ENCODE results near the gene SPATS2L. TPM values are rescaled to one million over a fixed set of nuclear protein-coding genes. Genes with fewer than 3 reads are reported as not detected.

SPATS2L gene
- total and polyA plus RNA-seq, 2 of the 13 experiments (the other 11 are each of a cell fraction or from before 2014, with no cell fraction given) = 154 to 212 TPM

GRCh38 chr2:200306931-200307723 lies 634 bp downstream of the SPATS2L start (continued):
- TF ChIP-seq RNF219 (CRISPR knock-in tag; IDR thresholded peaks at IDR 0.05) (no peak), ZNF296 (CRISPR knock-in tag; conservative IDR thresholded peaks at IDR 0.05) (0 out of 2 replicates have a peak, but pooled peaks have one; percentile 48), PHF5A (CRISPR knock-in tag; IDR thresholded peaks at IDR 0.05; ENCODE audit: low read depth, unreplicated experiment) (no peak), ZNF556 (CRISPR knock-in tag; IDR thresholded peaks at IDR 0.05; ENCODE audit: borderline replicate concordance) (peak; percentile 74; the same call in 1 of the 2 replicates), ZNF276 (CRISPR knock-in tag; IDR thresholded peaks at IDR 0.05; ENCODE audit: low read depth) (peak; percentile 61; the same call in 1 of the 2 replicates), ZNF329 (CRISPR knock-in tag; IDR thresholded peaks at IDR 0.05; ENCODE audit: low read depth) (peak; percentile 27; the same call in 1 of the 2 replicates), ZNF451 (CRISPR knock-in tag; IDR thresholded peaks at IDR 0.05) (peak; percentile 46; the same call in 1 of the 2 replicates), ZNF891 (CRISPR knock-in tag; IDR thresholded peaks at IDR 0.05) (no peak), ZNF740 (CRISPR knock-in tag; IDR thresholded peaks at IDR 0.05) (no peak; the same call in 1 of the 2 replicates)
- TF ChIP-seq, protein P1, sequence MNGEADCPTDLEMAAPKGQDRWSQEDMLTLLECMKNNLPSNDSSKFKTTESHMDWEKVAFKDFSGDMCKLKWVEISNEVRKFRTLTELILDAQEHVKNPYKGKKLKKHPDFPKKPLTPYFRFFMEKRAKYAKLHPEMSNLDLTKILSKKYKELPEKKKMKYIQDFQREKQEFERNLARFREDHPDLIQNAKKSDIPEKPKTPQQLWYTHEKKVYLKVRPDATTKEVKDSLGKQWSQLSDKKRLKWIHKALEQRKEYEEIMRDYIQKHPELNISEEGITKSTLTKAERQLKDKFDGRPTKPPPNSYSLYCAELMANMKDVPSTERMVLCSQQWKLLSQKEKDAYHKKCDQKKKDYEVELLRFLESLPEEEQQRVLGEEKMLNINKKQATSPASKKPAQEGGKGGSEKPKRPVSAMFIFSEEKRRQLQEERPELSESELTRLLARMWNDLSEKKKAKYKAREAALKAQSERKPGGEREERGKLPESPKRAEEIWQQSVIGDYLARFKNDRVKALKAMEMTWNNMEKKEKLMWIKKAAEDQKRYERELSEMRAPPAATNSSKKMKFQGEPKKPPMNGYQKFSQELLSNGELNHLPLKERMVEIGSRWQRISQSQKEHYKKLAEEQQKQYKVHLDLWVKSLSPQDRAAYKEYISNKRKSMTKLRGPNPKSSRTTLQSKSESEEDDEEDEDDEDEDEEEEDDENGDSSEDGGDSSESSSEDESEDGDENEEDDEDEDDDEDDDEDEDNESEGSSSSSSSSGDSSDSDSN (CRISPR knock-in tag; IDR thresholded peaks at IDR 0.05) = peak; percentile 81
- TF ChIP-seq, protein P2, sequence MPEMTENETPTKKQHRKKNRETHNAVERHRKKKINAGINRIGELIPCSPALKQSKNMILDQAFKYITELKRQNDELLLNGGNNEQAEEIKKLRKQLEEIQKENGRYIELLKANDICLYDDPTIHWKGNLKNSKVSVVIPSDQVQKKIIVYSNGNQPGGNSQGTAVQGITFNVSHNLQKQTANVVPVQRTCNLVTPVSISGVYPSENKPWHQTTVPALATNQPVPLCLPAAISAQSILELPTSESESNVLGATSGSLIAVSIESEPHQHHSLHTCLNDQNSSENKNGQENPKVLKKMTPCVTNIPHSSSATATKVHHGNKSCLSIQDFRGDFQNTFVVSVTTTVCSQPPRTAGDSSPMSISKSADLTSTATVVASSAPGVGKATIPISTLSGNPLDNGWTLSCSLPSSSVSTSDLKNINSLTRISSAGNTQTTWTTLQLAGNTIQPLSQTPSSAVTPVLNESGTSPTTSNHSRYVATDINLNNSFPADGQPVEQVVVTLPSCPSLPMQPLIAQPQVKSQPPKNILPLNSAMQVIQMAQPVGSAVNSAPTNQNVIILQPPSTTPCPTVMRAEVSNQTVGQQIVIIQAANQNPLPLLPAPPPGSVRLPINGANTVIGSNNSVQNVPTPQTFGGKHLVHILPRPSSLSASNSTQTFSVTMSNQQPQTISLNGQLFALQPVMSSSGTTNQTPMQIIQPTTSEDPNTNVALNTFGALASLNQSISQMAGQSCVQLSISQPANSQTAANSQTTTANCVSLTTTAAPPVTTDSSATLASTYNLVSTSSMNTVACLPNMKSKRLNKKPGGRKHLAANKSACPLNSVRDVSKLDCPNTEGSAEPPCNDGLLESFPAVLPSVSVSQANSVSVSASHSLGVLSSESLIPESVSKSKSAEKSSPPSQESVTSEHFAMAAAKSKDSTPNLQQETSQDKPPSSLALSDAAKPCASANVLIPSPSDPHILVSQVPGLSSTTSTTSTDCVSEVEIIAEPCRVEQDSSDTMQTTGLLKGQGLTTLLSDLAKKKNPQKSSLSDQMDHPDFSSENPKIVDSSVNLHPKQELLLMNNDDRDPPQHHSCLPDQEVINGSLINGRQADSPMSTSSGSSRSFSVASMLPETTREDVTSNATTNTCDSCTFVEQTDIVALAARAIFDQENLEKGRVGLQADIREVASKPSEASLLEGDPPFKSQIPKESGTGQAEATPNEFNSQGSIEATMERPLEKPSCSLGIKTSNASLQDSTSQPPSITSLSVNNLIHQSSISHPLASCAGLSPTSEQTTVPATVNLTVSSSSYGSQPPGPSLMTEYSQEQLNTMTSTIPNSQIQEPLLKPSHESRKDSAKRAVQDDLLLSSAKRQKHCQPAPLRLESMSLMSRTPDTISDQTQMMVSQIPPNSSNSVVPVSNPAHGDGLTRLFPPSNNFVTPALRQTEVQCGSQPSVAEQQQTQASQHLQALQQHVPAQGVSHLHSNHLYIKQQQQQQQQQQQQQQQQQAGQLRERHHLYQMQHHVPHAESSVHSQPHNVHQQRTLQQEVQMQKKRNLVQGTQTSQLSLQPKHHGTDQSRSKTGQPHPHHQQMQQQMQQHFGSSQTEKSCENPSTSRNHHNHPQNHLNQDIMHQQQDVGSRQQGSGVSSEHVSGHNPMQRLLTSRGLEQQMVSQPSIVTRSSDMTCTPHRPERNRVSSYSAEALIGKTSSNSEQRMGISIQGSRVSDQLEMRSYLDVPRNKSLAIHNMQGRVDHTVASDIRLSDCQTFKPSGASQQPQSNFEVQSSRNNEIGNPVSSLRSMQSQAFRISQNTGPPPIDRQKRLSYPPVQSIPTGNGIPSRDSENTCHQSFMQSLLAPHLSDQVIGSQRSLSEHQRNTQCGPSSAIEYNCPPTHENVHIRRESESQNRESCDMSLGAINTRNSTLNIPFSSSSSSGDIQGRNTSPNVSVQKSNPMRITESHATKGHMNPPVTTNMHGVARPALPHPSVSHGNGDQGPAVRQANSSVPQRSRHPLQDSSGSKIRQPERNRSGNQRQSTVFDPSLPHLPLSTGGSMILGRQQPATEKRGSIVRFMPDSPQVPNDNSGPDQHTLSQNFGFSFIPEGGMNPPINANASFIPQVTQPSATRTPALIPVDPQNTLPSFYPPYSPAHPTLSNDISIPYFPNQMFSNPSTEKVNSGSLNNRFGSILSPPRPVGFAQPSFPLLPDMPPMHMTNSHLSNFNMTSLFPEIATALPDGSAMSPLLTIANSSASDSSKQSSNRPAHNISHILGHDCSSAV (CRISPR knock-in tag; IDR thresholded peaks at IDR 0.05; ENCODE audit: borderline replicate concordance) = 0 out of 2 replicates have a peak, but pooled peaks have one; percentile 58
